ENCODE results near the gene KIF5A. TPM values are rescaled to one million over a fixed set of nuclear protein-coding genes. Genes with fewer than 3 reads are reported as not detected.

The KIF5A gene
- total RNA-seq, 1 donor from 2014 or later: 2.5 TPM

- peaks cover 6% of the 10 kb centered on the region for H3K4me1 Mint-ChIP-seq (ENCODE audit: low read depth)
- H3K36me3 Mint-ChIP-seq (ENCODE audit: insufficient read depth): peaks cover 31% of the 10 kb centered on the region
- H3K27me3 Mint-ChIP-seq: no peaks in the 10 kb centered on the region
- no peak overlapping the region for H3K27ac Mint-ChIP-seq
- no peaks in the 10 kb centered on the region for H3K9me3 Mint-ChIP-seq (ENCODE audit: low read depth)
- H3K4me3 Mint-ChIP-seq (ENCODE audit: low read depth): no peak overlapping the region
- no peak for DNase-seq (ENCODE audit: low spot score, unreplicated experiment)
- no peak for TF ChIP-seq CTCF (IDR thresholded peaks at IDR 0.05; ENCODE audit: unreplicated experiment)
These were observed 15.6 kb upstream of the KIF5A start for GRCh38 chr12:57534250-57534649.

- Mint-ChIP-seq H3K4me3 (ENCODE audit: low read depth) (no peak overlapping the region), H3K36me3 (ENCODE audit: insufficient read depth) (peaks cover 30% of the 10 kb centered on the region), H3K27ac (no peak overlapping the region)
These were observed 14.8 kb upstream of the KIF5A start for GRCh38 chr12:57534991-57535543.

GRCh38 chr12:57535764-57536596 lies 13.9 kb upstream of the KIF5A start:
- H3K36me3 Mint-ChIP-seq (ENCODE audit: insufficient read depth): peaks cover 30% of the 10 kb centered on the region
- H3K4me3 Mint-ChIP-seq (ENCODE audit: low read depth): no peak overlapping the region
- H3K9me3 Mint-ChIP-seq (ENCODE audit: low read depth): no peaks in the 10 kb centered on the region
- no peak overlapping the region for H3K27ac Mint-ChIP-seq
- no peak for TF ChIP-seq CTCF (IDR thresholded peaks at IDR 0.05; ENCODE audit: unreplicated experiment)
- H3K4me1 Mint-ChIP-seq (ENCODE audit: low read depth): peaks cover 12% of the 10 kb centered on the region
- H3K27me3 Mint-ChIP-seq: no peaks in the 10 kb centered on the region
- DNase-seq (ENCODE audit: low spot score, unreplicated experiment): no peak

More at GRCh38 chr12:57534991-57535543, 14.8 kb upstream of the KIF5A start:
- Mint-ChIP-seq H3K9me3 (ENCODE audit: low read depth) (no peaks in the 10 kb centered on the region), H3K4me1 (ENCODE audit: low read depth) (peaks cover 6% of the 10 kb centered on the region), H3K27me3 (no peaks in the 10 kb centered on the region)
- TF ChIP-seq CTCF (IDR thresholded peaks at IDR 0.05; ENCODE audit: unreplicated experiment): no peak
- no peak for DNase-seq (ENCODE audit: low spot score, unreplicated experiment)

GRCh38 chr12:57536597-57536942 lies 13.3 kb upstream of the KIF5A start:
- Mint-ChIP-seq H3K4me1 (ENCODE audit: low read depth) (peaks cover 16% of the 10 kb centered on the region), H3K27ac (no peak overlapping the region), H3K27me3 (no peaks in the 10 kb centered on the region), H3K9me3 (ENCODE audit: low read depth) (no peaks in the 10 kb centered on the region), H3K4me3 (ENCODE audit: low read depth) (no peak overlapping the region), H3K36me3 (ENCODE audit: insufficient read depth) (peaks cover 31% of the 10 kb centered on the region)
- TF ChIP-seq CTCF (IDR thresholded peaks at IDR 0.05; ENCODE audit: unreplicated experiment): no peak
- DNase-seq (ENCODE audit: low spot score, unreplicated experiment): no peak

- no peak for TF ChIP-seq CTCF (IDR thresholded peaks at IDR 0.05; ENCODE audit: unreplicated experiment)
- H3K4me1 Mint-ChIP-seq (ENCODE audit: low read depth): peaks cover 16% of the 10 kb centered on the region
- no peaks in the 10 kb centered on the region for H3K27me3 Mint-ChIP-seq
- no peak overlapping the region for H3K4me3 Mint-ChIP-seq (ENCODE audit: low read depth)
- H3K27ac Mint-ChIP-seq: no peak overlapping the region
- DNase-seq (ENCODE audit: low spot score, unreplicated experiment): no peak
- H3K9me3 Mint-ChIP-seq (ENCODE audit: low read depth): no peaks in the 10 kb centered on the region
- H3K36me3 Mint-ChIP-seq (ENCODE audit: insufficient read depth): peaks cover 21% of the 10 kb centered on the region
These were observed 10.6 kb upstream of the KIF5A start for GRCh38 chr12:57539134-57539768.

Data from progenitor cell of endocrine pancreas (in vitro differentiated cells).